ENCODE results near the gene TPX2. TPM values are rescaled to one million over a fixed set of nuclear protein-coding genes. Genes with fewer than 3 reads are reported as not detected.

The TPX2 gene
- total and polyA plus RNA-seq, 2 donors (not counting 1 experiment from before 2014, with no cell fraction given), result 0.30 to 0.31 TPM

GRCh38 chr20:31767805-31768204, 28.7 kb downstream of the TPX2 start:
- H3K4me1 Mint-ChIP-seq, result no peaks in the 10 kb centered on the region
- Histone ChIP-seq H3K27ac (ENCODE audit: low read length in 2 of 2) (no peak overlapping the region), H3K4me3 (ENCODE audit: control extremely low read depth in 1 of 5, extremely low read depth in 1 of 5, insufficient read depth in 1 of 5, low read depth in 2 of 5, low read length in 4 of 5) (no peak overlapping the region), H3K27me3 (replicated peaks in 1 of 4; ENCODE audit: control extremely low read depth in 1 of 4, control insufficient read depth in 3 of 4, insufficient read depth in 4 of 4, low read length in 3 of 4) (no peaks in the 10 kb centered on the region), H3K9me3 (ENCODE audit: control extremely low read depth in 1 of 3, control insufficient read depth in 2 of 3, insufficient read depth in 1 of 3, low read length in 2 of 3) (no peaks in the 10 kb centered on the region), H3K36me3 (replicated peaks in 1 of 2; ENCODE audit: control extremely low read depth in 1 of 2, control insufficient read depth in 1 of 2, extremely low read depth in 1 of 2, insufficient read depth in 2 of 2, low read length in 1 of 2) (no peaks in the 10 kb centered on the region), H2AFZ (ENCODE audit: insufficient read depth, low read depth, low read length, poor library complexity, severe bottlenecking) (no peak overlapping the region), H3K4me2 (replicated peaks; ENCODE audit: low read depth, low read length, poor library complexity, severe bottlenecking) (no peak overlapping the region), H3K9ac (ENCODE audit: low read length) (no peak overlapping the region), H3K4me1 (ENCODE audit: control insufficient read depth in 2 of 2, insufficient read depth in 2 of 2, low read length in 2 of 2) (no peaks in the 10 kb centered on the region), H3K79me2 (ENCODE audit: control insufficient read depth, insufficient read depth, low read length) (no peaks in the 10 kb centered on the region), H4K20me1 (ENCODE audit: control insufficient read depth, insufficient read depth, low read length, poor library complexity, severe bottlenecking) (no peaks in the 10 kb centered on the region)
- H3K9me3 Mint-ChIP-seq (ENCODE audit: insufficient read depth), result no peaks in the 10 kb centered on the region
- no peak for TF ChIP-seq EZH2 (IDR thresholded peaks at IDR 0.05; ENCODE audit: borderline replicate concordance, insufficient read depth, low read depth, low read length, poor library complexity, severe bottlenecking)
- no peak for TF ChIP-seq CTCF (IDR thresholded peaks at IDR 0.05)
- no peaks in the 10 kb centered on the region for H3K27me3 Mint-ChIP-seq
- H3K4me3 Mint-ChIP-seq, result no peak overlapping the region
- 100% methylated on average over 3 of the region's 3 CpGs for WGBS (ENCODE audit: insufficient coverage)
- intact Hi-C loops (cut with micrococcal nuclease), result no loop called here
- ATAC-seq (ENCODE audit: low read depth) (no peak), DNase-seq (no peak)
- CTCF ChIA-PET, result no interaction called here
- H3K27ac Mint-ChIP-seq, result no peak overlapping the region
- POLR2A ChIA-PET, result no interaction called here

GRCh38 chr20:31769681-31770080, 30.6 kb downstream of the TPX2 start:
- ATAC-seq (ENCODE audit: low read depth), result no peak
- no peak overlapping the region for H3K4me3 Mint-ChIP-seq
- WGBS (ENCODE audit: insufficient coverage), result no CpG with 5 or more reads among the region's 5 CpGs
- H3K4me1 Mint-ChIP-seq, result no peaks in the 10 kb centered on the region
- no peaks in the 10 kb centered on the region for H3K9me3 Mint-ChIP-seq (ENCODE audit: insufficient read depth)
- no peak overlapping the region for H3K27ac ChIP-seq (ENCODE audit: low read length in 2 of 2)
- H3K9me3 ChIP-seq (ENCODE audit: control extremely low read depth in 1 of 3, control insufficient read depth in 2 of 3, insufficient read depth in 1 of 3, low read length in 2 of 3), result no peaks in the 10 kb centered on the region
- H3K79me2 ChIP-seq (ENCODE audit: control insufficient read depth, insufficient read depth, low read length), result no peaks in the 10 kb centered on the region
- H3K27ac Mint-ChIP-seq, result no peak overlapping the region
- intact Hi-C loops (cut with micrococcal nuclease), result no loop called here
- no peaks in the 10 kb centered on the region for H3K27me3 Mint-ChIP-seq
- H3K36me3 ChIP-seq (replicated peaks in 1 of 2; ENCODE audit: control extremely low read depth in 1 of 2, control insufficient read depth in 1 of 2, extremely low read depth in 1 of 2, insufficient read depth in 2 of 2, low read length in 1 of 2), result no peaks in the 10 kb centered on the region
- no peak overlapping the region for H3K9ac ChIP-seq (ENCODE audit: low read length)
- H3K27me3 ChIP-seq (replicated peaks in 1 of 4; ENCODE audit: control extremely low read depth in 1 of 4, control insufficient read depth in 3 of 4, insufficient read depth in 4 of 4, low read length in 3 of 4), result no peaks in the 10 kb centered on the region
- no peak overlapping the region for H2AFZ ChIP-seq (ENCODE audit: insufficient read depth, low read depth, low read length, poor library complexity, severe bottlenecking)
- H3K4me3 ChIP-seq (ENCODE audit: control extremely low read depth in 1 of 5, extremely low read depth in 1 of 5, insufficient read depth in 1 of 5, low read depth in 2 of 5, low read length in 4 of 5), result no peak overlapping the region
- no peak for DNase-seq
- POLR2A ChIA-PET, result no interaction called here
- no peaks in the 10 kb centered on the region for H3K4me1 ChIP-seq (ENCODE audit: control insufficient read depth in 2 of 2, insufficient read depth in 2 of 2, low read length in 2 of 2)
- CTCF ChIA-PET, result no interaction called here
- H4K20me1 ChIP-seq (ENCODE audit: control insufficient read depth, insufficient read depth, low read length, poor library complexity, severe bottlenecking), result no peaks in the 10 kb centered on the region
- no peak overlapping the region for H3K4me2 ChIP-seq (replicated peaks; ENCODE audit: low read depth, low read length, poor library complexity, severe bottlenecking)
- TF ChIP-seq CTCF (IDR thresholded peaks at IDR 0.05), result no peak
- no peak for TF ChIP-seq EZH2 (IDR thresholded peaks at IDR 0.05; ENCODE audit: borderline replicate concordance, insufficient read depth, low read depth, low read length, poor library complexity, severe bottlenecking)

Data from B cell (primary cell).